ENCODE measurements around the gene DES. TPM values are rescaled to one million over a fixed set of nuclear protein-coding genes. Genes with fewer than 3 reads are reported as not detected.
"Not testable (repeated sequence)": the region's sequence is repeated elsewhere in the genome, so short reads cannot be mapped to it uniquely, and the experiment has no call there.

Gene DES
- total RNA-seq, 6 donors from 2014 or later, result 39.7 to 299 (median 70.8) TPM

DNA sequence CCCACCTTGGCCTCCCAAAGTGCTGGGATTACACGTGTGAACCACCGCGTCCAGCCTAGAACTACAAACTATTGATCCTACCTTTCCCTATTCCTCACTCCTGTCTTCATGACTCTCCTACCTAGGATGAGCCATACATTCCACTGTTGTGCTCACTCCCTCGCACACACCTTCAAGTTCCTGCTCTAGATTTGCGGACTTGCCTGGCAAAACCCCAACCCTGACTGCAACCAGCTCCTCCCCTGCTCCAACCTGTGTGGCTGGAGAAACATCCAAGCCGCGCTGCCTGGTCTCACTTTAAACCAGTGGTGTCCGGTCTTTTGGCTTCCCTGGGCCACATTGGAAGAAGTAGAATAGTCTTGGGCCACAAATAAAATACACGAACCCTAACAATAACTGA lies 25.4 kb upstream of the DES start:
- H3K4me1 ChIP-seq, result no peaks in the 10 kb centered on the region
- no peak for ATAC-seq (ENCODE audit: low FRiP score in 2 of 2)
- TF ChIP-seq POLR2AphosphoS5 (IDR thresholded peaks at IDR 0.05), result no peak
- TF ChIP-seq POLR2A (IDR thresholded peaks at IDR 0.05), result no peak
- TF ChIP-seq, protein P1, sequence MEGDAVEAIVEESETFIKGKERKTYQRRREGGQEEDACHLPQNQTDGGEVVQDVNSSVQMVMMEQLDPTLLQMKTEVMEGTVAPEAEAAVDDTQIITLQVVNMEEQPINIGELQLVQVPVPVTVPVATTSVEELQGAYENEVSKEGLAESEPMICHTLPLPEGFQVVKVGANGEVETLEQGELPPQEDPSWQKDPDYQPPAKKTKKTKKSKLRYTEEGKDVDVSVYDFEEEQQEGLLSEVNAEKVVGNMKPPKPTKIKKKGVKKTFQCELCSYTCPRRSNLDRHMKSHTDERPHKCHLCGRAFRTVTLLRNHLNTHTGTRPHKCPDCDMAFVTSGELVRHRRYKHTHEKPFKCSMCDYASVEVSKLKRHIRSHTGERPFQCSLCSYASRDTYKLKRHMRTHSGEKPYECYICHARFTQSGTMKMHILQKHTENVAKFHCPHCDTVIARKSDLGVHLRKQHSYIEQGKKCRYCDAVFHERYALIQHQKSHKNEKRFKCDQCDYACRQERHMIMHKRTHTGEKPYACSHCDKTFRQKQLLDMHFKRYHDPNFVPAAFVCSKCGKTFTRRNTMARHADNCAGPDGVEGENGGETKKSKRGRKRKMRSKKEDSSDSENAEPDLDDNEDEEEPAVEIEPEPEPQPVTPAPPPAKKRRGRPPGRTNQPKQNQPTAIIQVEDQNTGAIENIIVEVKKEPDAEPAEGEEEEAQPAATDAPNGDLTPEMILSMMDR (IDR thresholded peaks at IDR 0.05), result no peak
- TF ChIP-seq EP300 (IDR thresholded peaks at IDR 0.05), result no peak
- H3K27ac ChIP-seq, result no peak overlapping the region
- no peaks in the 10 kb centered on the region for H3K9me3 ChIP-seq
- H3K36me3 ChIP-seq, result no peaks in the 10 kb centered on the region
- H3K27me3 ChIP-seq, result no peaks in the 10 kb centered on the region
- H3K4me3 ChIP-seq, result no peak overlapping the region
- DNase-seq, result no peak
- WGBS, 2 donors, result 85 to 89% methylated on average over 9 of the region's 9 CpGs

DNA sequence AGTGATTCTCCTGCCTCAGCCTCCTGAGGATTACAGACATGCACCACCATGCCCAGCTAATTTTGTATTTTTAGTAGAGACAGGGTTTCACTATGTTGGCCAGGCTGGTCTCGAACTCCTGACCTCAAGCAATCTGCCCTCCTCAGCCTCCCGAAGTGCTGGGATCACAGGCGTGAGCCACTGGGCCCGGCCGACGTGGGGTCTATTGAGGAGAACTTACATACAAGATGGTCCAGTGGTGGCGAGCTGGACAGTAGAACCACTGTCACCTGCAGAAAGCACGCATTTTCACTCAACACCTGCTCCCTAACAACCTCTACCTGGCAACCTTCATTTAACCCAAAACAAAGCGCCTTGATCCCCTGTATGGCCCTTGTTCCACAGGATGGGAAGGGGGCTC lies 23.1 kb upstream of the DES start:
- peaks cover 0 to 12% (median 5%) of the 10 kb centered on the region in 4 donors for H3K4me1 ChIP-seq
- not testable (repeated sequence) for H3K27me3 ChIP-seq; H3K36me3 ChIP-seq; H3K27ac ChIP-seq; DNase-seq; ATAC-seq (ENCODE audit: low FRiP score in 2 of 2); H3K4me3 ChIP-seq; H3K9me3 ChIP-seq
- WGBS, 2 donors, result 94 to 95% methylated on average over 9 of the region's 9 CpGs

DNA sequence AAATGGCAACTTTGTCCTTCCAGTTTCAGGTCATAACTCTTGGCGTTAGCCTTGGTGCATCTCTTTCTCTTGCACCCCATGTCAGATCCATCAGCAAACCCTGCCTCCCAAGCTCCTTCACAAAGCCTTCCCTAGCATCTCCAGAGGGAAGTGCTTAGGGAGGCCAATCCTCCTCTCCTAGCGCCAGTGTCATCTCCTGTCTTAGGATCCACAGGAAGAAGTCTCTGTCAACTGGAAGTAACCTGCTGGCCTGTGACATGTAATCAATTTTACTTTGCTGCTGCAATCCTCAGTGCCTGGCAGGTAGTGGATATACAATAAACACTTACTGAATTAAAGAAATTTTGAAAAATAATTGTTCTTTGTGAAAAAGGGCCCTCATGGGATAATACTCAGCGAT lies 22.6 kb upstream of the DES start:
- peaks cover 0 to 12% (median 5%) of the 10 kb centered on the region in 4 donors for H3K4me1 ChIP-seq
- WGBS, 2 donors, result 97% methylated on average over 3 of the region's 3 CpGs
- no peaks in the 10 kb centered on the region for H3K27me3 ChIP-seq
- H3K4me3 ChIP-seq, result no peak overlapping the region
- H3K36me3 ChIP-seq, result no peaks in the 10 kb centered on the region
- no peak overlapping the region for H3K27ac ChIP-seq
- no peak for ATAC-seq (ENCODE audit: low FRiP score in 2 of 2)
- DNase-seq, result no peak
- TF ChIP-seq, protein P1 (IDR thresholded peaks at IDR 0.05), result no peak
- no peak for TF ChIP-seq POLR2A (IDR thresholded peaks at IDR 0.05)
- TF ChIP-seq POLR2AphosphoS5 (IDR thresholded peaks at IDR 0.05), result no peak
- no peak for TF ChIP-seq EP300 (IDR thresholded peaks at IDR 0.05)
- no peaks in the 10 kb centered on the region for H3K9me3 ChIP-seq

DNA sequence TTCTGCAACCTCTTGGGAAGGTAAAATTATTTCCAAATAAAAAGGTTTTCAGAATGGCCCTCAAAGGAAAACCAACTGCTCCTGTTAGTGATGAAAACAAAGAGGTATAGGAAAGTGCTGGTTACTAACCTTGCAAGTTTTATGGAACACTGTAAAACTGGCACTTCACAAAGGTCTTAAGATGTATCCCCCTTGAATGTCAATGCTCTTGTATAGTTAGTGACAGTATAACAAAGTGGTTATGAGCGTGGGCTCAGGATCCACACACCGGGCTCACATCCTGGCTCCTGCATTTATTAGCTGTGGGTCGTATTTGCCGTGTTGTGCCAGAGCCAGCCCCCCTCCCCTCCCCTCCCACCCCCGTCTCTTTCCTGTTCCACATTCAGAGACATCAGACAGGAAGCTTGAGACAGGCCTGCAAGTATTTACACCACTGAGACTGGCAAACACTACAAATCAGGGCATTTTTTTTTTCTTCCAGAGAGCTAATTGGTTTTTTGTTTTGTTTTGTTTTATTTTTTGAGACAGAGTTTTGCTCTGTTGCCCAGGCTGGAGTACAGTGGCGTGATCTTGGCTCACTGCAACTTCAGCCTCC lies 21.2 kb upstream of the DES start:
- no peak for ATAC-seq (ENCODE audit: low FRiP score in 2 of 2)

DNA sequence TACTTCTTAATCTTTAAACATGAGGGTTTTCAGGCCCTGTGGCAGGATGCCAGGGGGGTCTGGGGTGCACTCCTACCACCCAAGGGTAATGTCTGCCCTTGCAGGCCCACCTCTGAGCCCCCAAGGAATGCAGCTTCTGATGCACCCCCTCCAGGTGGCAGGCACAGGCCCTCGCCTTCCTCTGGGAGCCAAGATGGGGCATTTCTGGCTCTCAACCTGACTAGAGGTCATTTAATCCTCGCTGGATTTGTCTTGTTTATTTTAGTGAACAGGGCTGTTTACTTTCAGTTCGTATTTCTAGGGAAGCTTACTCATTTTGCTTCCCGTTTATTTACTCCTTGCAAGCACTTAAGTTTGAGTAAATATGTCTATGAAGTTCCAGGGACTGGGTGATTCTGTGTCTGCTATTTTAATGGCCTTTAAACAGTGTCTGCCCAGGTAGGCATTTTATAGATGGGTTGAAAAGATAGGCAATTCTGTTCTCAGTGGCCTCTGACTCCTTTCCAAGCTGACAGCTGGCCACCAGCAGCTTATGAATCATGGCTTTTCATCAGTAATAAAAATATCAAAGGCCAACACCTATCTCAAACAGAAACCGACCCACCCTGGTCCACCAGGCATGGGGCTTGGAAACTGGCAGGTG lies 19.3 kb upstream of the DES start:
- Histone ChIP-seq H3K27me3 (no peaks in the 10 kb centered on the region), H3K9me3 (no peaks in the 10 kb centered on the region), H3K4me1 (peaks cover 4 to 15% (median 8%) of the 10 kb centered on the region in 4 donors), H3K4me3 (no peak overlapping the region), H3K36me3 (no peaks in the 10 kb centered on the region), H3K27ac (no peak overlapping the region)
- no peak for ATAC-seq (ENCODE audit: low FRiP score in 2 of 2)
- 35 to 41% methylated on average over 5 of the region's 5 CpGs for WGBS, 2 donors
- no peak for TF ChIP-seq EP300 (IDR thresholded peaks at IDR 0.05)
- TF ChIP-seq POLR2A (IDR thresholded peaks at IDR 0.05), result no peak
- TF ChIP-seq, protein P1 (IDR thresholded peaks at IDR 0.05), result no peak
- TF ChIP-seq POLR2AphosphoS5 (IDR thresholded peaks at IDR 0.05), result no peak
- DNase-seq, result no peak

More for the DNA sequence above, 21.2 kb upstream of the DES start:
- WGBS, 2 donors, result 33 to 45% methylated on average over 6 of the region's 6 CpGs
- no peak for DNase-seq
- Histone ChIP-seq H3K4me3 (no peak overlapping the region), H3K4me1 (peaks cover 0 to 12% (median 5%) of the 10 kb centered on the region in 4 donors), H3K27ac (no peak overlapping the region), H3K36me3 (no peaks in the 10 kb centered on the region), H3K27me3 (no peaks in the 10 kb centered on the region), H3K9me3 (no peaks in the 10 kb centered on the region)
- no peak for TF ChIP-seq POLR2A (IDR thresholded peaks at IDR 0.05)
- TF ChIP-seq EP300 (IDR thresholded peaks at IDR 0.05), result no peak
- TF ChIP-seq, protein P1 (IDR thresholded peaks at IDR 0.05), result no peak
- TF ChIP-seq POLR2AphosphoS5 (IDR thresholded peaks at IDR 0.05), result no peak
